ENCODE results near the gene STRBP. TPM values are rescaled to one million over a fixed set of nuclear protein-coding genes. Genes with fewer than 3 reads are reported as not detected.
A peak's percentile ranks its signal among the peaks of the same experiment; 100 is the strongest.

The STRBP gene
- total RNA-seq, 4 donors from 2014 or later: 10.6 to 18.4 (median 14.5) TPM

DNA sequence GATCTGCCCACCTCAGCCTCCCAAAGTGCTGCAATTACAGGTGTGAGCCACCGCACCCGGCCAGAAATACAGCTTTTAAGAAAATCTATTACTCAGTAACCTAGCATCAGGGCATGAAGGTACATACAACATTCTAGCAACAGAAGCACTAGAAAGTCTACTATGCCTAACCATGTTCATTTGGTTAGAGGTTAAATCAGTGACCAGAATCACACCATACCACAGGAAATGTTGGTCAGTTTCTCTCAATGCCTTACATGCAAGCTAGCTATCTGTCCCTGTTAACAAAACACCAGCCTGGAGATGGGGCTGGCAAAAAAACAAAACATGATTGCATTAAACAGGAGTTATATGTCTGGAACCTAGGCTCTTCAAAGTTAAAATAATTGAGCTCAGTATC, 104.1 kb downstream of the STRBP start:
- Histone ChIP-seq H3K4me3 (no peak overlapping the region), H3K27me3 (no peaks in the 10 kb centered on the region), H3K27ac (peak overlapping the region; percentile 4), H3K36me3 (no peaks in the 10 kb centered on the region), H3K9me3 (no peaks in the 10 kb centered on the region), H3K4me1 (no peaks in the 10 kb centered on the region)
- TF ChIP-seq POLR2A (IDR thresholded peaks at IDR 0.05): no peak
- TF ChIP-seq POLR2AphosphoS5 (IDR thresholded peaks at IDR 0.05): no peak
- TF ChIP-seq, protein P1, sequence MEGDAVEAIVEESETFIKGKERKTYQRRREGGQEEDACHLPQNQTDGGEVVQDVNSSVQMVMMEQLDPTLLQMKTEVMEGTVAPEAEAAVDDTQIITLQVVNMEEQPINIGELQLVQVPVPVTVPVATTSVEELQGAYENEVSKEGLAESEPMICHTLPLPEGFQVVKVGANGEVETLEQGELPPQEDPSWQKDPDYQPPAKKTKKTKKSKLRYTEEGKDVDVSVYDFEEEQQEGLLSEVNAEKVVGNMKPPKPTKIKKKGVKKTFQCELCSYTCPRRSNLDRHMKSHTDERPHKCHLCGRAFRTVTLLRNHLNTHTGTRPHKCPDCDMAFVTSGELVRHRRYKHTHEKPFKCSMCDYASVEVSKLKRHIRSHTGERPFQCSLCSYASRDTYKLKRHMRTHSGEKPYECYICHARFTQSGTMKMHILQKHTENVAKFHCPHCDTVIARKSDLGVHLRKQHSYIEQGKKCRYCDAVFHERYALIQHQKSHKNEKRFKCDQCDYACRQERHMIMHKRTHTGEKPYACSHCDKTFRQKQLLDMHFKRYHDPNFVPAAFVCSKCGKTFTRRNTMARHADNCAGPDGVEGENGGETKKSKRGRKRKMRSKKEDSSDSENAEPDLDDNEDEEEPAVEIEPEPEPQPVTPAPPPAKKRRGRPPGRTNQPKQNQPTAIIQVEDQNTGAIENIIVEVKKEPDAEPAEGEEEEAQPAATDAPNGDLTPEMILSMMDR (IDR thresholded peaks at IDR 0.05): no peak
- DNase-seq (ENCODE audit: low spot score in 2 of 2): no peak
- 90% methylated on average over 2 of the region's 2 CpGs for WGBS

DNA sequence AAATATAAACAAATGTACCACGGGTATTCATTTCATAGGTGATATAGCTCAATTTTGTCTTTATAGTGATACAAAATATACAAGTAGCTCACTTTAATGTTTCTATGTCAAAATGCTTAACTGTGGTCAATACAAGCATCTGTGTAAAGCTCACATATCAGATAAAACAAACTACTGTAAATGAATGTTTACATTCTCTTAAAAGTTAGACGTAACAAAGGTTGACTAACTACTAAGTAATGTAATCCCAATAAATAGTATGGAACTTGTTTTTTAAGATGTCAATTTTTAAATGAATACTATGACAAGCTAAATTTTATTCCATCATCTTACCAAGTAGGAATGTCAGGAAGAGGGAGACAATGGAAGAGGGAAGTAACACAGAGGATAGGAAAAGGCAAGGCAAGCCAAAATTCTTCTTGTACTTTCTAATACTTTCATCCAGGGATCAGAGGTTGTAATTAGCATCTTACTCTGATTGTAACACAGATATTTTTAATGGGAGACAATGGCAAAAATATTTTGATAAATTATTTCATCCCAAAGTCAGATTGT, 105.5 kb downstream of the STRBP start:
- DNase-seq (ENCODE audit: low spot score in 2 of 2): no peak
- no peaks in the 10 kb centered on the region for H3K36me3 ChIP-seq
- no peak overlapping the region for H3K27ac ChIP-seq
- H3K4me3 ChIP-seq: no peak overlapping the region
- 88% methylated on average over 2 of the region's 2 CpGs for WGBS
- no peaks in the 10 kb centered on the region for H3K27me3 ChIP-seq
- H3K9me3 ChIP-seq: no peaks in the 10 kb centered on the region
- no peak for TF ChIP-seq POLR2A (IDR thresholded peaks at IDR 0.05)
- TF ChIP-seq POLR2AphosphoS5 (IDR thresholded peaks at IDR 0.05): no peak
- TF ChIP-seq EP300 (IDR thresholded peaks at IDR 0.05): no peak
- TF ChIP-seq, protein P1 (IDR thresholded peaks at IDR 0.05): no peak
- H3K4me1 ChIP-seq: no peaks in the 10 kb centered on the region

DNA sequence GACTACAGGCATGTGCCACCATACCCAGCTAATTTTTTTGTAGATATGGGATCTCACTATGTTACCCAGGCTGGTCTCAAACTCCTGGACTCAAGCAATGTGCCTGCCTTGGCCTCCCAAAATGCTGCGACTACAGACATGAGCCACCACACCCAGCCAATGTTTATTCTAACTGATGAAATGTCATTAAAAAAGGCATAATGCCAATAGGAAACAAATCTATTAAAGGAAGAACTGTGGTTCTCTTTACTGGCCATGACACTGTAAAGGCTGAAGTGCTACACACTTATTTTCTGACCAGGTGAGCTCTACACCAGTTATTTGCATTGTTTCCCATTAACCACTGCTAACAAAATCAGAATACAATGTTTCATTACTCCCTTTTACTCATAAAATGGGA, 106.0 kb downstream of the STRBP start:
- Histone ChIP-seq H3K27ac (no peak overlapping the region), H3K36me3 (peaks cover 4% of the 10 kb centered on the region), H3K4me3 (no peak overlapping the region), H3K4me1 (no peaks in the 10 kb centered on the region), H3K9me3 (no peaks in the 10 kb centered on the region), H3K27me3 (no peaks in the 10 kb centered on the region)
- DNase-seq (ENCODE audit: low spot score in 2 of 2): no peak
- TF ChIP-seq, protein P1 (IDR thresholded peaks at IDR 0.05): no peak
- TF ChIP-seq POLR2AphosphoS5 (IDR thresholded peaks at IDR 0.05) (no peak), EP300 (IDR thresholded peaks at IDR 0.05) (no peak), POLR2A (IDR thresholded peaks at IDR 0.05) (no peak)
- WGBS: 71% methylated on average over 1 of the region's 1 CpG

DNA sequence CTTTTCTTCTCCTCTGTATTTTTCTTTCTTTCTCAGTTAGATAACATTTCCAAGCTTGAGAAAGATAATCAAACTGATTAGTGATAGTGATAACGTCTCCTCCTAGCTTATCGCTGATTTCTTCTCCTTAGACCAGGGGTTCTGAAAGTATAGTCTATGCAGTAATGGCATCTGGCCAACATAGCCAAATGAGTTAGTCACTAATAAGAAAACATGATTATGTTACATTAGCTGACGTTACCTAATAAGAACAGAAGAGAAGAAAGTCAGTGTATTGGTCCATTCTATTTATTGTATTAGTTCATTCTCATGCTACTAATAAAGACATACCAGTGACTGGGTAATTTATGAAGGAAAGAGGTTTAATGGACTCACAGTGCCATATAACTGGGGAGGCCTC, 111.2 kb downstream of the STRBP start:
- no peak for DNase-seq (ENCODE audit: low spot score in 2 of 2)
- H3K9me3 ChIP-seq: no peaks in the 10 kb centered on the region
- H3K36me3 ChIP-seq: peaks cover 4% of the 10 kb centered on the region
- no peaks in the 10 kb centered on the region for H3K27me3 ChIP-seq
- no peak overlapping the region for H3K4me3 ChIP-seq
- no peak overlapping the region for H3K27ac ChIP-seq
- no peak for TF ChIP-seq POLR2A (IDR thresholded peaks at IDR 0.05)
- no peak for TF ChIP-seq EP300 (IDR thresholded peaks at IDR 0.05)
- TF ChIP-seq POLR2AphosphoS5 (IDR thresholded peaks at IDR 0.05): no peak
- TF ChIP-seq, protein P1 (IDR thresholded peaks at IDR 0.05): no peak
- no peaks in the 10 kb centered on the region for H3K4me1 ChIP-seq
- WGBS: 88% methylated on average over 3 of the region's 3 CpGs

DNA sequence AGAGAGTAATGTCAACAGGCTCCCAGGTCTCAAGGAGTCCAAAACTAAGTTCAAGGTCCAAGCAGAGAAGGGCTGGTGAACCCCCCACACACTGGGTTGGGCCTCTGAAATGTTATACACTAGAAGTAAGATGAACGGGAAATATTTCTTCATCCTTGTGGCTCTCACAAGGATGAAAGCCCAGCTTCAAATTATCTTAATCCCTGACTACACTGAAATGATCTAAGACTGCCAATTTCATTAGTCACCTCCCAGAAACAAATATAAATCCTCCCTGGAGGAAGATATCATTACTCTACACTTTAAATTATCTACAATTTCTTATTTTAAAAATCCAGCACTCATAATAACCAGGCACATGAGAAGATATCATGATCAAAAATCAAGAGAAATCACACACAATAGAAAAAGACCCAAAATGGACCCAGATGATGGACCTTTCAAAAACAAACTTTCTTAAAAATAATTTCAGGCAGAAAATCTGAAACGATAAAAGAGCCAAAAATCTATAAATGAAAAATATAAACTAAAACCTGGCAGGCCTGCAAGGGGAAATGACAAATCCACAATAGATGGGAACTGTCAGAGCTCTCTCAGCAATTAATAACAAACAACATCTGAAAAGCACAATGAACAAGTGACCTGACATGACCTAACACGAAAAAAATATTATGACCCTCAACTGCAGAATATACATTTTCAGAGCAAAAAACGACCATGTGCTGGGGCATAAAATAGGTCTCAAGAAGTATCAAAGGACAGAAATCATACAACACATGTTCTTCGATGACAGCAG, 117.5 kb downstream of the STRBP start:
- Histone ChIP-seq H3K4me3 (no peak overlapping the region), H3K36me3 (no peaks in the 10 kb centered on the region), H3K9me3 (no peaks in the 10 kb centered on the region), H3K27ac (no peak overlapping the region), H3K27me3 (no peaks in the 10 kb centered on the region), H3K4me1 (no peaks in the 10 kb centered on the region)
- TF ChIP-seq, protein P1 (IDR thresholded peaks at IDR 0.05): no peak
- TF ChIP-seq POLR2AphosphoS5 (IDR thresholded peaks at IDR 0.05): no peak
- WGBS: 87% methylated on average over 5 of the region's 5 CpGs
- no peak for DNase-seq (ENCODE audit: low spot score in 2 of 2)

All from suprapubic skin (tissue), 4 donors.